Amniotic epithelial cell (primary cell): Measurements from ENCODE around the gene HYAL1.
"Not testable (repeated sequence)": the region's sequence is repeated elsewhere in the genome, so short reads cannot be mapped to it uniquely, and the experiment has no call there.

Experiments
- DNase-seq: peaks from one replicate; pipeline ENCODE4 v3.0.0-alpha.2; 2010; ENCODE audit warnings: low read depth

Gene HYAL1

GRCh38 chr3:50272911-50273688, 30.3 kb downstream of the HYAL1 start:
- DNase-seq = peak; percentile 53

GRCh38 chr3:50272538-50272910, 30.9 kb downstream of the HYAL1 start:
- not testable (repeated sequence) for DNase-seq

GRCh38 chr3:50271314-50271936, 31.9 kb downstream of the HYAL1 start:
- no peak for DNase-seq

- DNase-seq = peak; percentile 42
Observed at GRCh38 chr3:50270422-50271224, 32.8 kb downstream of the HYAL1 start.

GRCh38 chr3:50269977-50270413, 33.4 kb downstream of the HYAL1 start:
- peak; percentile 58 for DNase-seq

- no peak for DNase-seq
Observed at GRCh38 chr3:50269460-50269859, 33.9 kb downstream of the HYAL1 start.

- DNase-seq = peak; percentile 29
Observed at GRCh38 chr3:50268703-50269451, 34.5 kb downstream of the HYAL1 start, which contains the start of gene SEMA3B. TSS of gene SEMA3B (plus strand) at chr3:50269147. CDS start at chr3:50269241, 94 bp downstream.

GRCh38 chr3:50268276-50268675, 35.1 kb downstream of the HYAL1 start:
- no peak for DNase-seq

GRCh38 chr3:50267280-50267913, 36.0 kb downstream of the HYAL1 start:
- no peak for DNase-seq

- no peak for DNase-seq
Observed at GRCh38 chr3:50266836-50267235, 36.5 kb downstream of the HYAL1 start.

GRCh38 chr3:50266017-50266416, 37.4 kb downstream of the HYAL1 start:
- no peak for DNase-seq

GRCh38 chr3:50265571-50265970, 37.8 kb downstream of the HYAL1 start:
- DNase-seq = no peak

GRCh38 chr3:50264964-50265485, 38.3 kb downstream of the HYAL1 start:
- no peak for DNase-seq

GRCh38 chr3:50264383-50264963, 38.9 kb downstream of the HYAL1 start:
- DNase-seq = peak; percentile 95

- no peak for DNase-seq
Observed at GRCh38 chr3:50263478-50264382, 39.6 kb downstream of the HYAL1 start.

GRCh38 chr3:50262778-50263177, 40.6 kb downstream of the HYAL1 start:
- DNase-seq = no peak

- not testable (repeated sequence) for DNase-seq
Observed at GRCh38 chr3:50262200-50262599, 41.2 kb downstream of the HYAL1 start.

- DNase-seq = no peak
Observed at GRCh38 chr3:50261505-50261904, 41.9 kb downstream of the HYAL1 start.

GRCh38 chr3:50260942-50261441, 42.4 kb downstream of the HYAL1 start:
- no peak for DNase-seq
